Parathyroid adenoma (tissue), 2 donors: ENCODE data around the gene COQ8A.

ENCODE experiments used
- H2AFZ ChIP-seq: fragments of 300-600 bp; sonication (generic); one replicate; pipeline ENCODE4 v1.7.0; 2017; ENCODE audit warnings: antibody characterized with exemption, mild to moderate bottlenecking
- H3K27ac ChIP-seq: fragments of 300-600 bp; sonication (generic); one replicate; pipeline ENCODE4 v1.7.0; 2017
- H3K27me3 ChIP-seq: fragments of 300-600 bp; sonication (generic); one replicate; pipeline ENCODE4 v1.7.0; 2017; ENCODE audit warnings: low read length; ENCODE audit not compliant: control insufficient read depth, insufficient read depth
- H3K36me3 ChIP-seq: fragments of 300-600 bp; sonication (generic); one replicate; pipeline ENCODE4 v1.7.0; 2017; ENCODE audit warnings: low read length; ENCODE audit not compliant: control insufficient read depth, insufficient read depth
- H3K4me1 ChIP-seq: fragments of 300-600 bp; sonication (generic); one replicate; pipeline ENCODE4 v1.7.0; 2017; ENCODE audit warnings: control low read depth
- H3K4me2 ChIP-seq: fragments of 300-600 bp; sonication (generic); one replicate; pipeline ENCODE4 v1.7.0; 2017; ENCODE audit warnings: low read length
- H3K4me3 ChIP-seq: fragments of 300-600 bp; sonication (generic); one replicate; pipeline ENCODE4 v1.7.0; 2017; ENCODE audit warnings: low read depth, low read length
- H3K79me2 ChIP-seq: fragments of 300-600 bp; sonication (generic); one replicate; pipeline ENCODE4 v1.7.0; 2017; ENCODE audit warnings: control low read depth
- H3K9ac ChIP-seq: fragments of 300-600 bp; sonication (generic); one replicate; pipeline ENCODE4 v1.7.0; 2017; ENCODE audit warnings: mild to moderate bottlenecking
- H3K9me3 ChIP-seq: fragments of 300-600 bp; sonication (generic); one replicate; pipeline ENCODE4 v1.7.0; 2017; ENCODE audit warnings: low read length; ENCODE audit not compliant: control insufficient read depth
- CTCF ChIP-seq: fragments of 300-600 bp; sonication (generic); IDR thresholded peaks from one replicate; pipeline ENCODE4 v1.7.0; 2017; ENCODE audit warnings: antibody characterized with exemption, mild to moderate bottlenecking
- donor health status: primary hyperparathyroidism.

Gene COQ8A

GRCh38 chr1:226946285-226946684 is 6.2 kb downstream of the COQ8A start:
- Histone ChIP-seq H3K4me1 (peaks cover 6% of the 10 kb centered on the region), H3K27me3 (no peaks in the 10 kb centered on the region), H3K4me2 (no peak overlapping the region), H3K27ac (no peak overlapping the region), H2AFZ (no peak overlapping the region), H3K9ac (no peak overlapping the region), H3K79me2 (peaks cover 34% of the 10 kb centered on the region), H3K4me3 (no peak overlapping the region), H3K36me3 (no peaks in the 10 kb centered on the region), H3K9me3 (no peaks in the 10 kb centered on the region)
- TF ChIP-seq CTCF, result no peak

- Histone ChIP-seq H3K9me3 (no peaks in the 10 kb centered on the region), H3K79me2 (peaks cover 31% of the 10 kb centered on the region), H3K4me2 (no peak overlapping the region), H3K27ac (no peak overlapping the region), H2AFZ (no peak overlapping the region), H3K4me3 (no peak overlapping the region), H3K9ac (no peak overlapping the region), H3K36me3 (no peaks in the 10 kb centered on the region), H3K4me1 (peaks cover 6% of the 10 kb centered on the region), H3K27me3 (no peaks in the 10 kb centered on the region)
- TF ChIP-seq CTCF, result no peak
These were observed 6.7 kb downstream of the COQ8A start for GRCh38 chr1:226946841-226947240.

DNA sequence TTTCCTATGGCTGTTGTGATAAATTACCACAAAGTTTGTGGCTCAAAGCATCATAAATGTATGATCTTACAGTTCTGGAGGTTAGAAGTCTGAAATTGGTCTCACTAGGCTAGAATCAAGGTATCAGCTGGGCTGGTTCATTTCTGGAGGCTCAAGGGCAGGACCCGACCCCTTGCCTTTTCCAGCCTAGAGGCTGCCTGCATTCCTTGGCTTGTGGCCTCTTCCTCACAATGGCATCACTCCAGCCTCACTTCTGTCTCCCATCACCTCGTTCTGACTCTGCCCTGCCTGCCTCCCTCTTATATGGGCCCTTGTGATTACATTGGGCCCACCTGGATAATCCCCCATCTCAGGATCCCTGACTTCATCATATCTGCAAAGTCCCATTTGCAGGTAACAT is 8.0 kb downstream of the COQ8A start:
- Histone ChIP-seq H3K79me2 (peaks cover 24% of the 10 kb centered on the region), H3K4me1 (peaks cover 6% of the 10 kb centered on the region), H3K9ac (no peak overlapping the region), H2AFZ (no peak overlapping the region), H3K27ac (no peak overlapping the region), H3K36me3 (no peaks in the 10 kb centered on the region), H3K27me3 (no peaks in the 10 kb centered on the region), H3K9me3 (no peaks in the 10 kb centered on the region), H3K4me3 (no peak overlapping the region), H3K4me2 (no peak overlapping the region)
- no peak for TF ChIP-seq CTCF

DNA sequence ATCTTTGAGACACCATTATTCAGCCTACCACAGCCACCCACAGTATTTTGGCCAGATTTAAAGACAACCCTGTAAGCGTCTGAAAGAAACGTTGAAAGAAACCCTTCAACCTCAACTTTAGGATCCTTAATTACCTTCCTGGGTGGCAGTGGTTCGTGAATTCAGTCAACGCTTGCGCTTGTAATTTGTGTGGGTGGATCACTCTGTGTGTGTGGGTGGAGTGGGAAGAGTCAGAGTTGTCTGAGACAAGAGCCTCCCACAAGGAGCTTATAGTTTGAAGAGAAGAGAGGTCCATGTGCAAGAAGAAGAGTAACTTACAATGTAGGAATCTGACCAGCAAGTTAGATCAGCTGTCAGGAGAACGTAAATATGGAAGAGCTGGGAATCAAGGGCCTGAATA is 8.4 kb downstream of the COQ8A start:
- H3K4me2 ChIP-seq, result no peak overlapping the region
- H3K36me3 ChIP-seq, result no peaks in the 10 kb centered on the region
- peaks cover 24% of the 10 kb centered on the region for H3K79me2 ChIP-seq
- no peak overlapping the region for H3K4me3 ChIP-seq
- H3K9me3 ChIP-seq, result no peaks in the 10 kb centered on the region
- TF ChIP-seq CTCF, result no peak
- H3K27ac ChIP-seq, result no peak overlapping the region
- no peak overlapping the region for H2AFZ ChIP-seq
- peaks cover 6% of the 10 kb centered on the region for H3K4me1 ChIP-seq
- H3K27me3 ChIP-seq, result no peaks in the 10 kb centered on the region
- H3K9ac ChIP-seq, result no peak overlapping the region

GRCh38 chr1:226948996-226949395 is 8.9 kb downstream of the COQ8A start:
- Histone ChIP-seq H3K9ac (no peak overlapping the region), H3K9me3 (no peaks in the 10 kb centered on the region), H3K4me3 (no peak overlapping the region), H3K36me3 (no peaks in the 10 kb centered on the region), H3K4me2 (no peak overlapping the region), H2AFZ (no peak overlapping the region), H3K4me1 (peaks cover 6% of the 10 kb centered on the region), H3K79me2 (peaks cover 21% of the 10 kb centered on the region), H3K27me3 (no peaks in the 10 kb centered on the region), H3K27ac (no peak overlapping the region)
- no peak for TF ChIP-seq CTCF
